ENCODE results near the gene PKDREJ.

DNA sequence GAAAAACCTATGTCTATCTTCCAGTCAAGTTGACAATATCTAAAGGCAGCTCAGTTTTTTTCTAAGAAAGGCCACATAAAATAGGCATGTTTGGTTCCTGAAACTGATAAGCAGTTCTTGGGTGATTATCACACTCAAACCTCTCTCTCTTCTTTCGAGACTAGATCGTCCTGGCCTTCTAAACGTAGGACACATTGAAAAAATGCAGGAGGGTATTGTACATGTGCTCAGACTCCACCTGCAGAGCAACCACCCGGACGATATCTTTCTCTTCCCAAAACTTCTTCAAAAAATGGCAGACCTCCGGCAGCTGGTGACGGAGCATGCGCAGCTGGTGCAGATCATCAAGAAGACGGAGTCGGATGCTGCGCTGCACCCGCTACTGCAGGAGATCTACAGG is 28.2 kb downstream of the PKDREJ start:
- TF ChIP-seq CTCF (IDR thresholded peaks at IDR 0.05) (no peak), EP300 (IDR thresholded peaks at IDR 0.05) (no peak), POLR2A (IDR thresholded peaks at IDR 0.05) (no peak), POLR2AphosphoS5 (IDR thresholded peaks at IDR 0.05) (no peak)

Data from suprapubic skin (tissue), 4 donors.